ENCODE data around the gene TNS4.
A peak's percentile ranks its signal among the peaks of the same experiment; 100 is the strongest.

Gene TNS4

DNA sequence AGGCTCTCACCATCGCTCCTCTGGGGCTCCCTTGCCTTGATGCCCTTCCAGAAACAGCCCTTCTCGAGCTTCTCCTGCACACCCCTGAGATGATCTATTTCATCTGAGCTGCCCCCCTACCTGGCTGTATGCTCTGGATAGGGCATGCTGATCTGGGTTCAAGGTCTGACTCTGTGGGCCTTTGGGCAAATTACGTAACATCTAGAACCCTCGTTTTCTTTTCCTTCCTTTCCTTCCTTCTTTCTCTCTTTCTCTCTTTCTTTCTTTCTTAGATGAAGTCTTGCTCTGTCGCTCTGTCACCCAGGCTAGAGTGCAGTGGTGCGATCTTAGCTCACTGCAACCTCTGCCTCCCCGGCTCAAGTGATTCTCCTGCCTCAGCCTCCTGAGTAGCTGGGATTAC is 20.3 kb downstream of the TNS4 start:
- Mint-ChIP-seq H3K27me3 (no peaks in the 10 kb centered on the region), H3K4me3 (peak overlapping the region; percentile 80), H3K27ac (peak overlapping the region; percentile 99), H3K9me3 (no peaks in the 10 kb centered on the region), H3K4me1 (ENCODE audit: low read depth) (peaks cover 67% of the 10 kb centered on the region), H3K36me3 (ENCODE audit: low read depth) (peaks cover 3% of the 10 kb centered on the region)

DNA sequence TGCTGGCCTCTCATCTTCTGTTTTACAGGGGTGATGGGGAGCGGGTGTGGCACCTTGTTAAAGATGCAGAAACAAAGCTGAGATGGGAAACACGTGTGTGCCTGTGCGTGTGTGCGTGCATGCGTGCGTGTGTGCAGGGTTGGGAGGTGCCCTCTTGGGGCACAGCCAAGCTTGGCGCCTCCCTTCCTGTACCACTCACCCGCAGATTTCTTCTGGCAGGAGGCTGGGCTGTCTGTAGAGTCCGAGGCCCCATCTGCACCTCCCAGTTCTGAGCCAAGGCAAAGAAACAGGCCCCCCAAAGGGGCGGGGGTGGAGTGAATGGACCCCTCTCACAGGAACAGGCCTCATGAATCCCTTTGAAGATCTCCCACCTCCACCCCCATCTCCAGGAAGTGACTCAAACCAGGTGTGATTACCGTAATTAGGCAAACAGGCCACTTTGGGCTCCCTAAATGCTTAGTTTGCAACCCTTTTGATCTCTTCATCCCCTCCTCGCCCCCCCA is 20.9 kb downstream of the TNS4 start:
- peaks cover 3% of the 10 kb centered on the region for H3K36me3 Mint-ChIP-seq (ENCODE audit: low read depth)
- H3K9me3 Mint-ChIP-seq: no peaks in the 10 kb centered on the region
- H3K27ac Mint-ChIP-seq: peak overlapping the region; percentile 99
- peaks cover 61% of the 10 kb centered on the region for H3K4me1 Mint-ChIP-seq (ENCODE audit: low read depth)
- peak overlapping the region; percentile 80 for H3K4me3 Mint-ChIP-seq
- H3K27me3 Mint-ChIP-seq: no peaks in the 10 kb centered on the region

DNA sequence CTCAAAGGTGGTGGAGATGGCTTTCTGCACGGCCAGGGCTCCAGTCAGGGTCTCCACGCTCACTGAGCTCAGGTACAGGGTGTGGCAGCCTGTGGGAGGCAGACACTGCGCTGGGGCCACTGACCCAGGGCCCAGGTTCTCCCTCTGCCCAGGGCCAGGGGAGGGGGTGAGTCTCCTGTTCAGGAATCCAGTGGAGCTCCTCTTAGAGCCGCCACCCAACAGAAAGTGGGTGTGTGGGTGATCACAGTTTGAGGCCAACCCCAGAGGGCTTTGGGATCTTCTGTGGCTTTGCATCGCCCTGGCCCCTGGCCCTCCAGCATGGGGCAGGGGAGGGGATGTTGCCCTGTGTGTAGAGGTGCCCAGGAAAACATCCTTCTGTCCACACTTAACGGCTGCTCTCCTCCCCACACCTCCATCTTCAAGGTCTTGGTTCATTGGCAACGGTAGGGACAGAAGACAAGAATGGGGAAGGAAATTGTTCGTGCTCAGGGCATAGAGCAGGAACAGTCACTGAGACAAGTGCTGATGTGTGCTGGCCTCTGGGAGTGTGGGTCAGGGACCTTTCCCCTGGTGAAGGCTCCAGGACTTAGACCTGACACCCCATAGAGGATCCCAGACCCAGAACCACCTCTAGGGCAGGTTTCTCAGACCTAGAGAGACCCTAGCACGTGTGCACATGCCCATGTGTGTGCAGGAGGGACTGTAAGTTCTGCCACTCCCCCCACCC is 21.5 kb downstream of the TNS4 start:
- Mint-ChIP-seq H3K4me3 (peak overlapping the region; percentile 80), H3K27ac (peak overlapping the region; percentile 99), H3K9me3 (no peaks in the 10 kb centered on the region), H3K27me3 (no peaks in the 10 kb centered on the region), H3K4me1 (ENCODE audit: low read depth) (peaks cover 56% of the 10 kb centered on the region), H3K36me3 (ENCODE audit: low read depth) (peaks cover 3% of the 10 kb centered on the region)

DNA sequence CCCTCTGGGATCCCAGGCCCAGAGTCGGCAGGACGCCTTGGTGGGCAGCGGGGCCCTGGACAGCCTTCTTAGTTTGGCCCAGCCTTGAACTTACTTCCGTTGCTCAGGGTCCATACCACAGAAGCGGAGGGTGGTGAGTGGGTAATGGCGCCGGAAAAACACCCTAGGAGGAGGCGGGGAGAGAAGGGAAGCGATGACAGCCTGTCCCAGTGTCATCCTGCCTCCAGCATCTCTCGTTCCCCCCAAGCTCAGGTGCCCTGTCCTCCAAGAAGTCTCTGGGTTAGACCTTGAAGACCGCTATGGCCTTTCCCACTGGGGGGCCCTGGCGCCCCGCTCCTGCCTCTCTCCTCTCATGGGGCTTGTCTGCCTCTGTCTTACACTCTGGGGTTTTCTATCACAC is 22.9 kb downstream of the TNS4 start:
- peak overlapping the region; percentile 99 for H3K27ac Mint-ChIP-seq
- H3K9me3 Mint-ChIP-seq: no peaks in the 10 kb centered on the region
- H3K36me3 Mint-ChIP-seq (ENCODE audit: low read depth): peaks cover 3% of the 10 kb centered on the region
- H3K27me3 Mint-ChIP-seq: no peaks in the 10 kb centered on the region
- peaks cover 56% of the 10 kb centered on the region for H3K4me1 Mint-ChIP-seq (ENCODE audit: low read depth)
- H3K4me3 Mint-ChIP-seq: no peak overlapping the region

DNA sequence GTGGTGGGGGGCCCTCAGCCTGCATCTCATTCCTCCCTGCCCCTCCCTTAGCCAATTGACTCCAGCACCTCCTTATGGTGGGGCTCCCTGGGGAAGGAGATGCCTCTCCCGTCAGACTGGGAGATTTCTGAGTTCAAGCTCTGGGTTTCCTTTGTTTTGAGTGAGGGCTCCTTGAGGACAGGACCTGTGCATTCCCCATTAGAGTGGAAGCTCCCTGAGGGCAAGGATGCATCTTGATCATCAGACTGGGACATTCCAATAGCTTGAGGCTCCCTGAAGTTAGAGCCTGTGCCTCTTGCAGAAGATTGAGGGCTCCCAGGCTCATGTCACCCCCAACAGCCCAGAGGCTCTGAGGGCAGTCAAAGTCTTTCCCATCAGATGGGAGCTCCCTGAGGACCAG is 23.6 kb downstream of the TNS4 start:
- Mint-ChIP-seq H3K9me3 (no peaks in the 10 kb centered on the region), H3K27ac (no peak overlapping the region), H3K36me3 (ENCODE audit: low read depth) (peaks cover 3% of the 10 kb centered on the region), H3K4me1 (ENCODE audit: low read depth) (peaks cover 55% of the 10 kb centered on the region), H3K27me3 (no peaks in the 10 kb centered on the region), H3K4me3 (no peak overlapping the region)

DNA sequence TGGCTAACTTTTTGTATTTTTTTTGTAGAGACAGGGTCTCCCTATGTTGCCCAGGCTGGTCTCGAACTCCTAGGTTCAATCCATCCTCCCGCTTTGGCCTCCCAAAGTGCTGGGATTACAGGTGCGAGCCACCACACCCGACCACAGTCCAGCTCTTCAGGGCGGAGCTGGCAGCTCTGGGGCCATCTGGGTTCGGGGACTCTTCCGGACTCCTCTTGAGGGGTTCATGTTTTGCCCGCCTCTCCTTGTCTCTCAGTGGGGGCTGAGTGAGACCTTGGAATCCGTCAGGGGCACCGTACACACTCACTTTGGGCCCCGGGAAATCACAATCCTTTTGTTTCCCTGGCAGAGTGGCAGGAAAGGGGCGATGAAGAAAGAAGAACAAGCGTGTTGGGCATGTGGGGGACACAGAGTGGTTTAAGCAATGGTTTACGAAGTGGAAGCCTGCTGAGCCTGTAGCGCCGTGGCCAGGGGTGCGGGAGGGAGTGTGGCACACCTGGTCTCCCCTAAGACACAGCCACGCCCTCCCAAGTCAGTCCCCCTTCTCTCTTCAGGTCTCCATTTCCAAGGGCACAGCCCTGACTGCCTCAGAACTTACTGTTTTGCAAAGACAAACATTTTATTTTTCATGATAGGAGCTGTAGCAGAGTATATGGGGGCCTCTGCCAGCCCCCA is 26.1 kb downstream of the TNS4 start:
- Mint-ChIP-seq H3K36me3 (ENCODE audit: low read depth) (peaks cover 3% of the 10 kb centered on the region), H3K9me3 (no peaks in the 10 kb centered on the region), H3K27me3 (no peaks in the 10 kb centered on the region), H3K27ac (no peak overlapping the region), H3K4me3 (no peak overlapping the region), H3K4me1 (ENCODE audit: low read depth) (peaks cover 31% of the 10 kb centered on the region)

DNA sequence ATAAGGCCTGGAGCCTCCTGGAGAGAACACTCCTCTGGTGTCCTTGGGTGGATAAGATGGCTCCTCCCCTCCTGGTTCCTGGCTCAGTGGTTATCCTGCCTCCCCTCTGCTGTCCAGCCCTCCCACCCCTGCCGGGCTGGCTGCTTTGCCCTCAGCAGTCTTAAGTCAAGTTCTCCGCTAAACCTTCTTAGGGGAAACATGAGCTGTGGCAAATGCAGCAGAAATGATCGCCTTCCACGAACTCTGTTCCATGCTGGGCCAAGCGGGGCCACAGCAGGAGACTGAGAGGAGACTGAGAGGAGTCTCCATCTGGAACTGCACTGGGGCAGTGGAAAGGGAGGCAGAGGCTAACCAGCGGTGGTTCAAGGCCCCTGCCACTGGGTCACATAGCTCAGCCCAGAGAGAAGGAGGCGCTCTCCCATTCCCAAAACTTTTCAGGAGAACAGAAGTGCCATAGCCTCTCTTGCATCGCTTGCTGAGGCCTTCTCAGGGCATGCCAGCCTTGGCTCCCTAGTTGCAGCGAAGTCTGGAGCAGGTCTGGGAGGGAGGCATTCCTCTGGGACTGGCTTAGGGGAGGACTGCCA is 26.9 kb downstream of the TNS4 start:
- Mint-ChIP-seq H3K4me3 (no peak overlapping the region), H3K27me3 (no peaks in the 10 kb centered on the region), H3K9me3 (no peaks in the 10 kb centered on the region), H3K27ac (no peak overlapping the region), H3K4me1 (ENCODE audit: low read depth) (peaks cover 22% of the 10 kb centered on the region), H3K36me3 (ENCODE audit: low read depth) (peaks cover 3% of the 10 kb centered on the region)

DNA sequence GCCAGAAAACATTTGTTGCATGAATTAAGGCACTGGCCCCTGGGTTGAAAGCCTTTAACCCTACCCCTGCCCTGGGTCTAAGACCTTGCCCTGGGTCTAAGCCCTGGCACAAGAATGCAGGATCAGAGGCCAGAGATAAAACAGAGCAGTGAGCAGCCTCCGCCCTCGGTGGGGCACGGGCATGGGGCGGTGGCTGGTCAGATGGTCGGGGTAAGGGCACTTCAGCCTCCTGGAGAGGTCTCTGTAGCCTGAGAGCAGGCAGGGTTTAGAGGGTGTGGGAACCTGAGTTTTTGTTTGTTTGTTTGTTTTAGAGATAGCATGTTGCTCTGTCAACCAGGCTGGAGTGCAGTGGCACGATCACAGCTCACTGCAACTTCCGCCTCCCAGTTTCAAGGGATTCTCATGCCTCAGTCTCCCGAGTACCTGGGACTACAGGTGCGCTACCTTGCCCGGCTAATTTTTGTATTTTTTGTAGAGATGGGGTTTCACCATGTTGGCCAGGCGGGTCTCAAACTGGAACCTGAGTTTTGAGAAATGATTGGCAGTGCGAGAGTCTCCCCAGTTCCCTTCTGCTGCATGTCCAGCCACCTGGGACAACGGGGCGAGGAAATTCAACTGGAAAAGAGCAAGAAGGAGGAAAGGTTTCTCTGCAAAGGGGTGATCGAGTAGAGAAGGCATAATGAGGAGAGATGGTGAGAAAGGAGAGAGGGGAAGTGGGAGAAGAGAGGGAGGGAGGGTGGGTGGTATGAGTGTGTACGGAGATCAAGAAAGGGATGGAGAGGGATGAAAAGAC is 27.7 kb downstream of the TNS4 start:
- Mint-ChIP-seq H3K9me3 (no peaks in the 10 kb centered on the region), H3K36me3 (ENCODE audit: low read depth) (peaks cover 1% of the 10 kb centered on the region), H3K4me3 (no peak overlapping the region), H3K27me3 (no peaks in the 10 kb centered on the region), H3K4me1 (ENCODE audit: low read depth) (peaks cover 15% of the 10 kb centered on the region), H3K27ac (no peak overlapping the region)

DNA sequence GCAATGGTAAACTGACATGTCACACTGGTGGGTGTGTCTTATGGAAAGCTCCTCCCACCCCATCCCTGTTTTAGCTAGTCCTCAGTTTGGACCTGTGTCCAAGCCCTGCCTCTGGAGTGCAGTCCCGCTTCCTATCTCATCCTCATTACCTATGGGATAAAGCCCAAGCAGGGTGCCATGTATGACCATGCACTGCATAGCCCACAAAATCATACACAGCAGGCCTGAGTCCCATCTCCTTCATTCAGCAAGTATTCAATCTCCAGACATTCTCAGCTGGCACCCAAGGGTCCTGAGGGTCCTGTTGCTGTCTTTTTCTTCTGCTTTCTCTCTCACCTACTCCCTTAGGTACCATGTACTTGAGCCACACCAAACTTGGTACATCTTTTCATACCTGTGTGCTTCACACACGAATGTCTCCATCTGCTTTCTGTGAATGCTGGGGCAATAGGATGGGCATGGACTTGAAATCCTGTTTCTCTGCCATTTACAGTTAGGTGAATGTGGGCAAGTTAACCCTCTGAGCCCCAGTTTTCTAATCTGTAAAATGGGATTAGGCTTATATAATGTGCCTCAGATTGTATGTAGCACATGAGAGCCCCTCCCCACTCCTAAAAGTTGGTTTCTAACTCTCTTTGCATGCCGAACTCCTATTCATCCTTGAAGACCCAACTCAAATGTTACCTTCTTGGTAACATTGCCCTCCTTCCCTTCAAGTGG is 28.5 kb downstream of the TNS4 start:
- H3K36me3 Mint-ChIP-seq (ENCODE audit: low read depth): no peaks in the 10 kb centered on the region
- no peak overlapping the region for H3K4me3 Mint-ChIP-seq
- H3K4me1 Mint-ChIP-seq (ENCODE audit: low read depth): peaks cover 7% of the 10 kb centered on the region
- H3K9me3 Mint-ChIP-seq: no peaks in the 10 kb centered on the region
- H3K27ac Mint-ChIP-seq: no peak overlapping the region
- no peaks in the 10 kb centered on the region for H3K27me3 Mint-ChIP-seq

DNA sequence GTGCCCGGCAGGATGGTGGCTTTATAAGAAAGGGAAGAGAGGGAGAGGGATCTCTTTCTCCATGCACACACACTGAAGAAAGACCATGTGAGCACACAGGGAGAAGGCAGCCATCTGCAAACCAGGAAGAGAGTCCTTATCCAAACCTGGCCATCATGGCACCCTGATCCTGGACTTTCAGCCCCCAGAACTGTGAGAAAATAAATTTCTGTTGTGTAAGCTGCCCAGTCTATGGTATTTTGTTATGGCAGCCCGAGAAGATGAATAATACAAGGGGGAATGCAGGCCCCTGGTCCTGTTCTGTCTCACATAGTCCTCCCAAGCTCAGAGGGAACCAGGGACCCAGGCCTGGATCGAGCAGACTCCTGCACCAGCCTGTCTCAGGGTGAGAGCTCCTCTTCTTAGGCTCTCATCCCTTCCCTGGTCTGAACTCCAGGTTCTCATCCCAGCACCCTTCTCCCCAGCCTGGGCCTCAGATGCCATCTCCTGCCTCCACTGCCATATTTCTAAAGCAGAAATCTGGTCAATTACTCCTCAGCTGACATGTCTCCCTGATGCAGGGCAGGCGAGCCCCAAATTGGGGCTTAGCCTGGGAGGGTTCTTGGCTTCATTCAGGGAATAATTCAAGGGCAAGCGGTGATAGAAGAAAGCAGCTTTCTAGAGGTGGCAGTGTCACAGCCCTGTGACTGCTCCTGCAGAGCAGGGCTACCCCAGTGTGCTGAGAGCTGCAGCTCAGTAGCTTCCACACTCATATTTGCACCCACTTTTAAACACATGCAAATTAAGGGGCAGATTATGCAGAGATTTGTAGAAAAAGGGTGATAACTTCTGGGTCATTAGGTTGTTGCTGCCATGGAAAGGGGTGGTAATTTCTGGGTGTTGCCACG is 29.3 kb downstream of the TNS4 start:
- Mint-ChIP-seq H3K27ac (no peak overlapping the region), H3K4me3 (no peak overlapping the region), H3K27me3 (no peaks in the 10 kb centered on the region), H3K4me1 (ENCODE audit: low read depth) (peaks cover 4% of the 10 kb centered on the region), H3K9me3 (no peaks in the 10 kb centered on the region), H3K36me3 (ENCODE audit: low read depth) (no peaks in the 10 kb centered on the region)

DNA sequence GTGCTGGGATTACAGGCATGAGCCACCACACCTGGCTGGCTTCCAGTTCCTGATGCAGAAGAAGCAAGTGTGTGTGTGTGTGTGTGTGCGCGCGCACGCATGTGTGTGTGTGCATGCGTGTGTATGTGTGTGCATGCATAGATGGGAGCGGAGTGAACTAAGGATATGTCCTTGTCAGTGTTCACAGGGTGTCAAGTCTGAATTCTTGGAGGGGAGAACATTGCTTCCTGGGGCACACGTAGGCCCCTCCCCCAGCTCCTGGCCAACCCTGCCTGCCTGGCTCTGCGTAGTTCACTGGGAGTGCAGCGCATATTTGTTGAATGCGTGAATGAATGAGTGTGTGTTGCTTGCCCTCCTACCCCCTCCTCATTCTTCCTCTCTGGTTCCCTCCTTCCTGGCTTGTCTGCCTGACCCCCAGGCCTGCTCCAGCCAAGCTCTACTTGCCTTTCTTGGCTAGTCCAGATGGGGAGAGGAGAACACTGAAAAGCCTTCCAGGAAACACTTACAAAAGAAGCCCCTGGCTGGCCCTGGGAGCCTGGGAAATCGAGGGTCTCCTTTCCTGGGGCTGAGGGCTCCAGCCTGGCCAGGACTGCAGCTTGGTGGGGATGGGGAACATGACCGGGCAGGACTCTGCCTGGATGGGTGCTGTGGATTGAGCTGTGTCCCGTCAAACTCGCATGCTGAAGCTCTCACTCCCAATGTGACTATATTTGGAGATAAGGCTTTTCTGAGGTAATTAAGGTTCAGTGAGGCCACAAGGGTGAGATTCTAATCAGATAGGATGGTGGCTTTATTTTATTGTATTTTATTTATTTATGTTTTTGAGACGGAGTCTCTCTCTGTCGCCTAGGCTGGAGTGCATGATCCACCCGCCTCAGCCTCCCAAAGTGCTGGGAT is 30.2 kb downstream of the TNS4 start:
- Mint-ChIP-seq H3K4me3 (no peak overlapping the region), H3K27ac (no peak overlapping the region), H3K36me3 (ENCODE audit: low read depth) (no peaks in the 10 kb centered on the region), H3K9me3 (no peaks in the 10 kb centered on the region), H3K4me1 (ENCODE audit: low read depth) (no peaks in the 10 kb centered on the region), H3K27me3 (no peaks in the 10 kb centered on the region)

DNA sequence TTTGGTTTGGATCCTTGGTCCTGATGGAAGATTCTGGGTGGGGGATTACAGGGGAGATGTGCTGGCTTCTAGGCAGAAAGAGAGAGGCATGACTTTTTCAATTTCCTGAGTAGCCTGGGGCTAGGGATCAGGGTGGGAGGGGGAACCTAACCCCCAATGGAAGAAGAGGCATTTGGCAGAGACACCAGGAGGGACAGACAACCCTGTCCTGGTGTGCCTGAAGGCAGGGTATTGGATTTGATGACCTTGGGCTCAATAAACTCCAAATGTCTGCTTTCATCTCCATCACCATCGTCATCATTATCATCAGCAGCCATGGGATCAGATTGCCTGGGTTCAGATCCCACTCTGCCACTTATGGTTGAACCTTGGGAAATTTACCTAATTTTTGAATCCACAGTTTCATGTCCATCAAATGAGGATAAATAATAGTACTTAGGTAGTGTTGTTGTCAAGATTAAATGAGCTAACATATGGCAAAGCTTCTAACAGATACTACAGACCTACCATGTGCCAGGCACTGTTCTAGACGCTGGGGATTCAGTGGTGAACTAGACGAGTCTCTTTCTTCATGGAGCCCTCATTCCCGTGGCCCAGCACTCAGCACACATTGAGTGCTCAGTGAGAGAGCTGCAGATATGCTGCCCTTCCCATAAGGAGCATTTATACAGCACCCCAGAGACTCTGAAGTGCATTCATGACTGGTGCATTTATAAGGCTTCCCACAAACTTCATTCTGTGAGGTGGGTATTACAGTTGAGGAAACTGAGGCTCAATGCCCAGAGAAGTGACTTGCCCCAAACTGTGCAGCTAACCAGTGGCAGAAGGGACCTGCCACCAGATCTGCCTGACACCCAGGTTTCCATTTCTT is 31.4 kb downstream of the TNS4 start:
- Mint-ChIP-seq H3K36me3 (ENCODE audit: low read depth) (no peaks in the 10 kb centered on the region), H3K9me3 (no peaks in the 10 kb centered on the region), H3K4me3 (no peak overlapping the region), H3K27me3 (no peaks in the 10 kb centered on the region), H3K4me1 (ENCODE audit: low read depth) (no peaks in the 10 kb centered on the region), H3K27ac (no peak overlapping the region)

Measured in stimulated activated naive CD8-positive, alpha-beta T cell treated with anti-CD3 and anti-CD28 coated beads, Interleukin-15, Interleukin-2, amounts not matched to agents 100 ng/mL and 50 ng/mL, for 24 hours (primary cell).